Activated T-cell treated with anti-CD3 and anti-CD28 coated beads for 48 hours (primary cell): ENCODE measurements around the gene TUBB4B.

Source experiments
- DNase-seq: peaks from one replicate; pipeline ENCODE4 v3.0.0-alpha.2; 2020; ENCODE audit warnings: low read depth

Gene TUBB4B

GRCh38 chr9:137213160-137214060 lies 27.7 kb upstream of the TUBB4B start:
- no peak for DNase-seq

GRCh38 chr9:137214620-137215019 lies 26.5 kb upstream of the TUBB4B start:
- DNase-seq: no peak

- DNase-seq: no peak
Observed at GRCh38 chr9:137215196-137215986, 25.7 kb upstream of the TUBB4B start.

- DNase-seq: no peak
Observed at GRCh38 chr9:137216188-137216965, 24.7 kb upstream of the TUBB4B start.

GRCh38 chr9:137217276-137218211 lies 23.5 kb upstream of the TUBB4B start:
- no peak for DNase-seq

- no peak for DNase-seq
Observed at GRCh38 chr9:137218212-137218753, 22.8 kb upstream of the TUBB4B start.

- DNase-seq: no peak
Observed at GRCh38 chr9:137218754-137219271, 22.3 kb upstream of the TUBB4B start.

- DNase-seq: no peak
Observed at GRCh38 chr9:137219757-137220316, 21.2 kb upstream of the TUBB4B start.

- no peak for DNase-seq
Observed at GRCh38 chr9:137220317-137221094, 20.6 kb upstream of the TUBB4B start.

GRCh38 chr9:137221095-137221505 lies 20.0 kb upstream of the TUBB4B start:
- DNase-seq: no peak

- DNase-seq: no peak
Observed at GRCh38 chr9:137221506-137222111, 19.5 kb upstream of the TUBB4B start.

GRCh38 chr9:137222190-137223077 lies 18.7 kb upstream of the TUBB4B start, which contains the start of gene RNF208:
Gene RNF208 (minus strand): TSS chr9:137222240. CDS start chr9:137221212, 1,028 bp downstream.
- DNase-seq: no peak

- DNase-seq: peak; percentile 98
Observed at GRCh38 chr9:137223078-137223970, 17.8 kb upstream of the TUBB4B start.

GRCh38 chr9:137224830-137225694 lies 16.0 kb upstream of the TUBB4B start, which contains the start of gene CYSRT1:
Gene CYSRT1 (plus strand): TSS chr9:137225174. CDS start chr9:137225622, 448 bp downstream.
- DNase-seq: no peak

GRCh38 chr9:137225699-137226331 lies 15.3 kb upstream of the TUBB4B start:
- DNase-seq: no peak
